Natural killer cell treated with Interleukin-12 subunit alpha and Interleukin-12 subunit beta and Interleukin-15 and Interleukin-18, amount 100 ng/mL, for 72 hours (primary cell): ENCODE measurements around the gene EIF3K. TPM values are rescaled to one million over a fixed set of nuclear protein-coding genes. Genes with fewer than 3 reads are reported as not detected.
A peak's percentile ranks its signal among the peaks of the same experiment; 100 is the strongest.

ENCODE experiments used
- ATAC-seq, 2 donors: fragments of 150-1000 bp; cut with Tn5 transposase in 1 of 2; sonication (Bioruptor Pico), chemical (Tn5 transposase) in 1 of 2; 2 replicates each; pipeline ENCODE4 v1.10.0; 2021
- DNase-seq: peaks from one replicate; pipeline ENCODE4 v3.0.0; 2022; ENCODE audit warnings: low spot score
- H3K27ac Mint-ChIP-seq, 2 donors: 1 replicate in 1 of 2; 2 replicates in 1 of 2; pipeline ENCODE4 v1.8.0; 2022; ENCODE audit warnings: mixed read lengths in 2 of 2, mild to moderate bottlenecking in 1 of 2, moderate library complexity in 1 of 2
- H3K27me3 Mint-ChIP-seq, 2 donors: 1 replicate in 1 of 2; 2 replicates in 1 of 2; pipeline ENCODE4 v1.8.0; 2022; ENCODE audit warnings: mixed read lengths in 2 of 2
- H3K36me3 Mint-ChIP-seq: one replicate; pipeline ENCODE4 v1.8.0; 2022; ENCODE audit warnings: mixed read lengths
- H3K4me1 Mint-ChIP-seq, 2 donors: 1 replicate in 1 of 2; 2 replicates in 1 of 2; pipeline ENCODE4 v1.8.0; 2022; ENCODE audit warnings: low read depth in 2 of 2, mixed read lengths in 2 of 2, mild to moderate bottlenecking in 1 of 2
- H3K4me3 Mint-ChIP-seq: one replicate; pipeline ENCODE4 v1.8.0; 2022; ENCODE audit warnings: mixed read lengths
- H3K9me3 Mint-ChIP-seq: 2 replicates; pipeline ENCODE4 v1.8.0; 2022; ENCODE audit warnings: mixed read lengths
- total RNA-seq, 2 donors: library from RNA; stranded (reverse); gene quantifications; one replicate each; pipeline ENCODE4 v1.2.3, GENCODE V29; 2022

The EIF3K gene
- total RNA-seq, 2 donors from 2014 or later: 216 to 286 TPM

GRCh38 chr19:38673030-38673429 is 54.0 kb downstream of the EIF3K start:
- peaks cover 80% of the 10 kb centered on the region in 2 donors for H3K4me1 Mint-ChIP-seq
- DNase-seq: no peak
- H3K27me3 Mint-ChIP-seq: no peaks in the 10 kb centered on the region
- H3K27ac Mint-ChIP-seq: peak overlapping the region in 1 of 2 donors; percentile 92
- H3K4me3 Mint-ChIP-seq: no peak overlapping the region
- no peaks in the 10 kb centered on the region for H3K9me3 Mint-ChIP-seq
- ATAC-seq: no peak
- no peaks in the 10 kb centered on the region for H3K36me3 Mint-ChIP-seq

GRCh38 chr19:38674388-38675171 is 55.6 kb downstream of the EIF3K start:
- no peak for DNase-seq
- Mint-ChIP-seq H3K9me3 (no peaks in the 10 kb centered on the region), H3K4me1 (peaks cover 78 to 80% of the 10 kb centered on the region in 2 donors), H3K27me3 (no peaks in the 10 kb centered on the region), H3K36me3 (no peaks in the 10 kb centered on the region), H3K4me3 (peak overlapping the region; percentile 71), H3K27ac (peak overlapping the region; percentile 91 to 94)
- no peak for ATAC-seq

GRCh38 chr19:38675611-38676010 is 56.6 kb downstream of the EIF3K start:
- H3K4me3 Mint-ChIP-seq: peak overlapping the region; percentile 71
- peaks cover 78 to 82% of the 10 kb centered on the region in 2 donors for H3K4me1 Mint-ChIP-seq
- H3K9me3 Mint-ChIP-seq: no peaks in the 10 kb centered on the region
- no peaks in the 10 kb centered on the region for H3K27me3 Mint-ChIP-seq
- H3K36me3 Mint-ChIP-seq: no peaks in the 10 kb centered on the region
- H3K27ac Mint-ChIP-seq: peak overlapping the region; percentile 91 to 94
- DNase-seq (peak; percentile 73), ATAC-seq (peak; percentile 76 to 82)

GRCh38 chr19:38676023-38676877 is 57.3 kb downstream of the EIF3K start:
- Mint-ChIP-seq H3K36me3 (no peaks in the 10 kb centered on the region), H3K27ac (peak overlapping the region; percentile 91 to 94), H3K9me3 (no peaks in the 10 kb centered on the region), H3K4me3 (peak overlapping the region; percentile 80), H3K4me1 (peaks cover 78 to 80% of the 10 kb centered on the region in 2 donors), H3K27me3 (no peaks in the 10 kb centered on the region)
- DNase-seq (no peak), ATAC-seq (peak; percentile 31 to 52)

GRCh38 chr19:38676878-38677646 is 58.1 kb downstream of the EIF3K start:
- no peaks in the 10 kb centered on the region for H3K27me3 Mint-ChIP-seq
- no peaks in the 10 kb centered on the region for H3K36me3 Mint-ChIP-seq
- ATAC-seq (no peak), DNase-seq (no peak)
- H3K4me1 Mint-ChIP-seq: peaks cover 77 to 80% of the 10 kb centered on the region in 2 donors
- peak overlapping the region; percentile 80 for H3K4me3 Mint-ChIP-seq
- H3K27ac Mint-ChIP-seq: peak overlapping the region; percentile 91 to 94
- H3K9me3 Mint-ChIP-seq: no peaks in the 10 kb centered on the region

- Mint-ChIP-seq H3K4me1 (peaks cover 86 to 93% of the 10 kb centered on the region in 2 donors), H3K36me3 (no peaks in the 10 kb centered on the region), H3K27ac (peak overlapping the region; percentile 91 to 94), H3K4me3 (peak overlapping the region; percentile 80), H3K27me3 (no peaks in the 10 kb centered on the region), H3K9me3 (no peaks in the 10 kb centered on the region)
- ATAC-seq (no peak), DNase-seq (no peak)
Observed at GRCh38 chr19:38678217-38678890, 59.4 kb downstream of the EIF3K start.

- Mint-ChIP-seq H3K9me3 (no peaks in the 10 kb centered on the region), H3K27ac (peak overlapping the region; percentile 91 to 94), H3K36me3 (no peaks in the 10 kb centered on the region), H3K27me3 (no peaks in the 10 kb centered on the region), H3K4me3 (peak overlapping the region; percentile 80), H3K4me1 (peaks cover 89 to 97% of the 10 kb centered on the region in 2 donors)
- ATAC-seq (no peak), DNase-seq (no peak)
Observed at GRCh38 chr19:38678891-38679494, 60.0 kb downstream of the EIF3K start.

- peak overlapping the region; percentile 81 for H3K4me3 Mint-ChIP-seq
- no peaks in the 10 kb centered on the region for H3K9me3 Mint-ChIP-seq
- ATAC-seq (no peak), DNase-seq (no peak)
- peaks cover 88 to 95% of the 10 kb centered on the region in 2 donors for H3K4me1 Mint-ChIP-seq
- H3K27me3 Mint-ChIP-seq: no peaks in the 10 kb centered on the region
- H3K36me3 Mint-ChIP-seq: no peaks in the 10 kb centered on the region
- H3K27ac Mint-ChIP-seq: peak overlapping the region; percentile 91 to 94
Observed at GRCh38 chr19:38679839-38680238, 60.9 kb downstream of the EIF3K start.

- Mint-ChIP-seq H3K36me3 (no peaks in the 10 kb centered on the region), H3K27ac (peak overlapping the region; percentile 91 to 94), H3K27me3 (no peaks in the 10 kb centered on the region), H3K9me3 (no peaks in the 10 kb centered on the region), H3K4me3 (peak overlapping the region; percentile 74), H3K4me1 (peaks cover 82 to 92% of the 10 kb centered on the region in 2 donors)
- ATAC-seq (no peak), DNase-seq (no peak)
Observed at GRCh38 chr19:38682195-38682867, 63.3 kb downstream of the EIF3K start.

GRCh38 chr19:38682872-38683392 is 63.9 kb downstream of the EIF3K start:
- ATAC-seq (no peak), DNase-seq (no peak)
- no peaks in the 10 kb centered on the region for H3K36me3 Mint-ChIP-seq
- H3K9me3 Mint-ChIP-seq: no peaks in the 10 kb centered on the region
- H3K4me1 Mint-ChIP-seq: peaks cover 82 to 92% of the 10 kb centered on the region in 2 donors
- H3K27ac Mint-ChIP-seq: peak overlapping the region; percentile 91 to 94
- peak overlapping the region; percentile 74 for H3K4me3 Mint-ChIP-seq
- H3K27me3 Mint-ChIP-seq: no peaks in the 10 kb centered on the region

- no peaks in the 10 kb centered on the region for H3K27me3 Mint-ChIP-seq
- no peaks in the 10 kb centered on the region for H3K36me3 Mint-ChIP-seq
- H3K4me1 Mint-ChIP-seq: peaks cover 78 to 87% of the 10 kb centered on the region in 2 donors
- ATAC-seq: peak; percentile 69 to 75
- peak overlapping the region; percentile 74 for H3K4me3 Mint-ChIP-seq
- DNase-seq: peak; percentile 76
- no peaks in the 10 kb centered on the region for H3K9me3 Mint-ChIP-seq
- H3K27ac Mint-ChIP-seq: peak overlapping the region; percentile 91 to 94
Observed at GRCh38 chr19:38683393-38684077, 64.5 kb downstream of the EIF3K start.
